Activated CD8-positive, alpha-beta T cell treated with anti-CD3 and anti-CD28 coated beads for 36 hours (primary cell): Measurements from ENCODE around the gene STIL. TPM values are rescaled to one million over a fixed set of nuclear protein-coding genes. Genes with fewer than 3 reads are reported as not detected.

Experiments used
- ATAC-seq: fragments of 200-7000 bp; cut with Tn5 transposase; one replicate; pipeline ENCODE4 v1.10.0; 2021; ENCODE audit warnings: mild to moderate bottlenecking, moderate library complexity
- CTCF ChIA-PET: fragments of 350-600 bp; sonication (Branson Sonifier 250); formaldehyde crosslinking; loops from one replicate; lab custom pipeline; 2021; ENCODE audit warnings: antibody characterized with exemption; lab: Charles Lee
- POLR2A ChIA-PET: fragments of 350-600 bp; sonication (Branson Sonifier 250); formaldehyde crosslinking; loops from one replicate; lab custom pipeline; 2021; ENCODE audit warnings: antibody characterized with exemption; lab: Charles Lee
- DNase-seq: peaks from one replicate; pipeline ENCODE4 v3.0.0-alpha.2; 2020
- H3K27ac Mint-ChIP-seq: one replicate; pipeline ENCODE4 v1.8.0; 2021; ENCODE audit warnings: mild to moderate bottlenecking, mixed read lengths
- H3K27me3 Mint-ChIP-seq: one replicate; pipeline ENCODE4 v1.8.0; 2021; ENCODE audit warnings: mixed read lengths
- H3K36me3 Mint-ChIP-seq: one replicate; pipeline ENCODE4 v1.8.0; 2021; ENCODE audit warnings: low read depth, mixed read lengths
- H3K4me1 Mint-ChIP-seq: one replicate; pipeline ENCODE4 v1.8.0; 2021; ENCODE audit warnings: low read depth, mixed read lengths
- H3K4me3 Mint-ChIP-seq: one replicate; pipeline ENCODE4 v1.8.0; 2021; ENCODE audit warnings: mild to moderate bottlenecking, moderate library complexity, mixed read lengths
- H3K9me3 Mint-ChIP-seq: one replicate; pipeline ENCODE4 v1.8.0; 2021; ENCODE audit warnings: mixed read lengths
- intact Hi-C: fragments of 100-400 bp; cut with micrococcal nuclease; formaldehyde crosslinking; loops from one replicate; pipeline ENCODE4 v1.10.0; 2022
- total RNA-seq, 2 experiments: library from RNA; stranded (reverse); gene quantifications; one replicate each; pipeline ENCODE4 v1.2.3, GENCODE V29; 2021
- TF ChIP-seq, protein P1 (sequence below): fragments of 200-600 bp; IDR thresholded peaks from one replicate; pipeline ENCODE4 v1.8.0; 2022; ENCODE audit warnings: antibody characterized with exemption, mild to moderate bottlenecking

The STIL gene
- total RNA-seq, 2 experiments from 2014 or later = 22.8 to 24.5 TPM

DNA sequence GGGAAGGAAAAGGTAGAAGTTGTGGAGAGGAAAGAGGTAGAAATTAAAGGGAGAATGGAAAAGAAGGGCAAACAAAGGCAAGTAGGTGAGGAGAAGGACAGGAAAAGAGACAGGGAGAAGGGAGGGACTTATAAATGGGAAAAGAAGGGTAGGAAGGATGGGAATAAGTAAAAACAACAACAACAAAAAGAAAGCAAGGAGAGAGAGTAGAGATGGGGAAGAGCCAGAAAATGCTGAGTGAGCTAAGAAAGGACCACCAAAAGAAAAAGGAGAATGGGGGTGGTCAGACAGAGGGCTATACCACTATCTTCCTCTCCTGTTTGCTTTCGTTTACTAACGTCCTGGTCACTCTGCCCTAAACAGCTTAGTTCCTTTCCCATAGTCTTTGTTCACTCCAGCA lies 17.9 kb upstream of the STIL start:
- Mint-ChIP-seq H3K27ac (no peak overlapping the region), H3K9me3 (no peaks in the 10 kb centered on the region), H3K36me3 (peaks cover 9% of the 10 kb centered on the region), H3K27me3 (no peaks in the 10 kb centered on the region), H3K4me3 (no peak overlapping the region), H3K4me1 (peaks cover 14% of the 10 kb centered on the region)
- CTCF ChIA-PET = interaction anchor here (1.1 to 3.4 kb wide), 4 partner anchors 8 to 138 kb away, joined by 3 to 17 read pairs (median 7); no protein-coding TSS in a partner anchor
- TF ChIP-seq, protein P1, sequence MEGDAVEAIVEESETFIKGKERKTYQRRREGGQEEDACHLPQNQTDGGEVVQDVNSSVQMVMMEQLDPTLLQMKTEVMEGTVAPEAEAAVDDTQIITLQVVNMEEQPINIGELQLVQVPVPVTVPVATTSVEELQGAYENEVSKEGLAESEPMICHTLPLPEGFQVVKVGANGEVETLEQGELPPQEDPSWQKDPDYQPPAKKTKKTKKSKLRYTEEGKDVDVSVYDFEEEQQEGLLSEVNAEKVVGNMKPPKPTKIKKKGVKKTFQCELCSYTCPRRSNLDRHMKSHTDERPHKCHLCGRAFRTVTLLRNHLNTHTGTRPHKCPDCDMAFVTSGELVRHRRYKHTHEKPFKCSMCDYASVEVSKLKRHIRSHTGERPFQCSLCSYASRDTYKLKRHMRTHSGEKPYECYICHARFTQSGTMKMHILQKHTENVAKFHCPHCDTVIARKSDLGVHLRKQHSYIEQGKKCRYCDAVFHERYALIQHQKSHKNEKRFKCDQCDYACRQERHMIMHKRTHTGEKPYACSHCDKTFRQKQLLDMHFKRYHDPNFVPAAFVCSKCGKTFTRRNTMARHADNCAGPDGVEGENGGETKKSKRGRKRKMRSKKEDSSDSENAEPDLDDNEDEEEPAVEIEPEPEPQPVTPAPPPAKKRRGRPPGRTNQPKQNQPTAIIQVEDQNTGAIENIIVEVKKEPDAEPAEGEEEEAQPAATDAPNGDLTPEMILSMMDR = no peak
- POLR2A ChIA-PET = interaction anchor here (0.7 to 6.4 kb wide), 2 partner anchors 18 to 32 kb away, joined by 3 to 42 read pairs; partner anchors contain the start of gene STIL
- intact Hi-C loops = no loop called here
- DNase-seq (no peak), ATAC-seq (no peak)

DNA sequence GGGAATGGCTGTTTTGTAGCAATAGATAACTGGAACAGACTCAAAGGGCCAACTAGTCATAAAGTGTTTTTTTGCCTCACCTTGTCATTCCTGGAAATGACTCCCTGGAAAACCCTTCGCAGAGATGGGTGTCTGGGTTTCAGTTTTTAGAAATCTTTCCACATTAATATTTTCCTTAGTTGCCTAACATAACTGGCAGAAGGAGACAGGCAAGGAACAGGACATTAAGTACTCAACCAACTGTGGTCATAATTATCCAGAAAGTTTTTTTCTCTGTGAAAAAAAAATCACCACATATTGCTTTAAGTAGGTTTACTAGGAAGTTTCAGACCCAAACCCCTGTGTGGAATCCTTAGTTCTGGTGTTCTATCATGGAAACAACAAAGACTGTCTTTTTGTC lies 16.3 kb upstream of the STIL start:
- TF ChIP-seq, protein P1 = no peak
- DNase-seq (no peak), ATAC-seq (no peak)
- CTCF ChIA-PET = no interaction called here
- Mint-ChIP-seq H3K9me3 (no peaks in the 10 kb centered on the region), H3K27me3 (no peaks in the 10 kb centered on the region), H3K36me3 (peaks cover 5% of the 10 kb centered on the region), H3K27ac (no peak overlapping the region), H3K4me1 (peaks cover 8% of the 10 kb centered on the region), H3K4me3 (no peak overlapping the region)
- intact Hi-C loops = no loop called here
- POLR2A ChIA-PET = interaction anchor here (6.4 kb wide), 1 partner anchor 17 kb away, joined by 42 read pairs; the partner anchor contains the start of gene STIL

DNA sequence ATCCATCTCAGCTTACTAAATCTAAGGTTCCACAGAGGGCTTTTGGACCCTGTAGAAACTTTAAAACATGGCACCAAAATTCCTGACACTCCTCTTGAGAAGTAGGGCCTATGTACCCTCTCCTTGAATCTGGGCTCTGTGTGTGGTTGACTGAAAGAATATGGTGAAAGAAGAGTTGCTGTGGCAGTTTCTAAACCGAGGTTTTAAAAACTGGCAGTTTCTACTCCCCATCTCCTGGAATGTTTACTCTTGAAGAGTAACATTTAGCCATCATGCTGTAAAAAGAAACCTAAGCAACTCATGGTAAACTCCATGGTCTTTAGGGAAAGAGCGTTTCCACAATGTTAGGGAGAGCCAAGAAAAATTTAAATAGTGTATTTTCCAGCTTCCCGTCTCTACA lies 15.0 kb upstream of the STIL start:
- ChIA-PET POLR2A (no interaction called here), CTCF (no interaction called here)
- Mint-ChIP-seq H3K4me1 (peaks cover 3% of the 10 kb centered on the region), H3K36me3 (no peaks in the 10 kb centered on the region), H3K4me3 (no peak overlapping the region), H3K27ac (no peak overlapping the region), H3K9me3 (no peaks in the 10 kb centered on the region), H3K27me3 (no peaks in the 10 kb centered on the region)
- ATAC-seq (no peak), DNase-seq (no peak)
- TF ChIP-seq, protein P1 = no peak
- intact Hi-C loops = no loop called here

DNA sequence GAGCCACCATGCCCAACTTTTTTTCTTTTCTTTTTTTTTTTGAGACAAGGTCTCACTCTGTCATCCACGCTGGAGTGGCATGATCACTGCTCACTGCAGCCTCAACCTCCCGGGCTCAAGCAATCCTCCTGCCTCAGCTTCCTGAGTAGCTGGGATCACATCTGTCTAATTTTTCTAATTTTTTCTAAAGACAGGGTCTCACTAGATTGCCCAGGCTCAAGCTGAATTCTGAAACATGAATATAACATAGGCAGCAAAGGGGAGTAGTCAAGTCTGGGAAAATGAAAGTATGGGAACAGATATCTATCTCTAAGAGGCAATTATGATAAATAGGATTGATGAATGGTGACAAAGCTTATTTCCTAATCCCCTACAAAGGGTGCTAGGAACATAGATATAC lies 12.3 kb upstream of the STIL start:
- intact Hi-C loops = no loop called here
- no peaks in the 10 kb centered on the region for H3K9me3 Mint-ChIP-seq
- no peaks in the 10 kb centered on the region for H3K36me3 Mint-ChIP-seq
- no peaks in the 10 kb centered on the region for H3K27me3 Mint-ChIP-seq
- ATAC-seq (no peak), DNase-seq (no peak)
- no peak overlapping the region for H3K4me3 Mint-ChIP-seq
- POLR2A ChIA-PET = interaction anchor here (1.5 kb wide), 1 partner anchor 7 kb away, joined by 3 read pairs; the partner anchor contains the start of gene CMPK1
- H3K4me1 Mint-ChIP-seq = peaks cover 3% of the 10 kb centered on the region
- CTCF ChIA-PET = interaction anchor here (0.9 to 1.5 kb wide), 2 partner anchors 8 to 110 kb away, joined by 3 read pairs; no protein-coding TSS in a partner anchor
- TF ChIP-seq, protein P1 = no peak
- no peak overlapping the region for H3K27ac Mint-ChIP-seq

DNA sequence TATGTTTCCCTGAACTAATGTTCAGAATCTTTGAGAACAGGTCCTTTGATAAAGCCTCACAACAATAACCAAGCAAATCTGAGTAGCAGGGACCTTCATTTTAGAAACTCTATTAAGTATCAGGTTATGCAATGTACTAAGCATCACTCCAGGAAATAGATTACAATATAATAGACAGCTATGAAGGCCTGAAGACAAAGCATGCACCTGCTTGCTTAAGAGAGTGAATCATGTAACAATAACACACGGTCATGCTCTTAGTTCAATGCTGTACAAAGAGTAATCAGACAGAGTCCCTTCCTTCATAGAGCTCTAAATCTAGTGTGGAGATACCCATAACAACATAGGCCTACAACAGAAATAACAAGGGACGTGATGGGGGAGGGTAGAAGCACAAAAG lies 11.6 kb upstream of the STIL start:
- ATAC-seq (no peak), DNase-seq (no peak)
- intact Hi-C loops = no loop called here
- Mint-ChIP-seq H3K4me1 (peaks cover 3% of the 10 kb centered on the region), H3K27me3 (no peaks in the 10 kb centered on the region), H3K4me3 (no peak overlapping the region), H3K9me3 (no peaks in the 10 kb centered on the region), H3K36me3 (no peaks in the 10 kb centered on the region), H3K27ac (no peak overlapping the region)
- TF ChIP-seq, protein P1 = no peak
- POLR2A ChIA-PET = interaction anchor here (1.5 kb wide), 1 partner anchor 8 kb away, joined by 3 read pairs; the partner anchor contains the start of gene CMPK1
- CTCF ChIA-PET = interaction anchor here (1.5 to 3.0 kb wide), 2 partner anchors 8 to 111 kb away, joined by 3 to 17 read pairs; partner anchors contain the start of gene CMPK1
